Measurements from ENCODE around the gene MRPS9. TPM values are rescaled to one million over a fixed set of nuclear protein-coding genes. Genes with fewer than 3 reads are reported as not detected.
A peak's percentile ranks its signal among the peaks of the same experiment; 100 is the strongest.

MRPS9 gene
- total and polyA plus RNA-seq, 2 experiments from 2014 or later, result 12.8 to 22.2 TPM

DNA sequence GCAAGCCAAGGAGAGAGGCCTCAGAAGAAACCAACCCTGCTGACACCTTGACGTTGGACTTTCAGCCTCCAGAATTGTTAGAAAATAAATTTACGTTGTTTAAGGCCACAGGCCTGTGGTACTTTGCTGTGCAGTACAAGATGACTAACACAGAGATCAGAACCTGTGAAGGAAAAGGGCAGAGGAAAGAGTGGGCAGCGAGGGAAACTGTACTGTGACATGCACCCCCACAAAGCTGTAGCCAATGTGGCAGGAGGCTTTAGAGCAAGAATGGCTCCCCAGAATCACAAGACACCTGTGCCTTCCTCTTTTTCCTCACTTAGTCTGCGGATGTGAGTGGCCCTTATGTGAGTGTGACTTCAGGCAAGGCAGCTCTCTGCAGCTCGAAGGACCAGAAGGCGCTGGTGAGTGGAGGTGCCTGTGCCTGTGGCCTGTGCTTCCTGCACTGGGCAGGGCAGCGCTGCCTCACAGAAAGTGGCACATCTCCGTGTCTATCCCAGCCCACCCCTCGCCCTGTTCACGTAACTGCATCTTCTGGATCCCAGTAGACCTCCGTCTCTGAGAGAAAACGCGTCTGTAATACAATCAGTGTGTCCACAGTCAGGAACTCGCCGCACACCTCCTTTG, 89.5 kb downstream of the MRPS9 start:
- no peak overlapping the region for H3K4me3 ChIP-seq
- no peaks in the 10 kb centered on the region for H3K36me3 ChIP-seq (ENCODE audit: low read depth)
- no peak for DNase-seq
- no peak overlapping the region for H3K9ac ChIP-seq
- WGBS, 2 experiments (ENCODE audit: low coverage in 1 of 2, low lambda C conversion rate in 2 of 2, missing lambda C conversion rate in 2 of 2), result 61 to 62% methylated on average over 15 of the region's 15 CpGs
- no peak overlapping the region for H3K4me2 ChIP-seq (ENCODE audit: unreplicated experiment)
- no peaks in the 10 kb centered on the region for H4K20me1 ChIP-seq (ENCODE audit: insufficient read depth)
- H2AFZ ChIP-seq, result no peak overlapping the region
- TF ChIP-seq EZH2phosphoT487 (IDR thresholded peaks at IDR 0.05; ENCODE audit: insufficient read depth, low read depth) (no peak), EZH2 (IDR thresholded peaks at IDR 0.05; ENCODE audit: insufficient read depth, poor library complexity, severe bottlenecking) (no peak)
- H3F3A ChIP-seq (ENCODE audit: insufficient read depth), result no peaks in the 10 kb centered on the region
- H3K4me1 ChIP-seq (ENCODE audit: insufficient read depth), result no peaks in the 10 kb centered on the region
- in situ Hi-C loops (cut with MboI), result no loop called here
- H3K79me2 ChIP-seq (ENCODE audit: insufficient read depth), result no peaks in the 10 kb centered on the region
- H3K27ac ChIP-seq, result no peak overlapping the region
- H3K27me3 ChIP-seq (replicated peaks; ENCODE audit: insufficient read depth), result peaks cover 36% of the 10 kb centered on the region
- H3K9me2 ChIP-seq (ENCODE audit: insufficient read depth), result no peaks in the 10 kb centered on the region
- H3K9me3 ChIP-seq (ENCODE audit: low read depth), result no peaks in the 10 kb centered on the region

- Histone ChIP-seq H3K4me3 (no peak overlapping the region), H4K20me1 (ENCODE audit: insufficient read depth) (no peaks in the 10 kb centered on the region), H3K9ac (no peak overlapping the region), H2AFZ (no peak overlapping the region), H3K9me3 (ENCODE audit: low read depth) (no peaks in the 10 kb centered on the region), H3K4me1 (ENCODE audit: insufficient read depth) (no peaks in the 10 kb centered on the region), H3K9me2 (ENCODE audit: insufficient read depth) (no peaks in the 10 kb centered on the region), H3K4me2 (ENCODE audit: unreplicated experiment) (no peak overlapping the region), H3K36me3 (ENCODE audit: low read depth) (no peaks in the 10 kb centered on the region), H3K27me3 (replicated peaks; ENCODE audit: insufficient read depth) (peaks cover 21% of the 10 kb centered on the region; the same call in 1 of the 2 replicates), H3K27ac (no peak overlapping the region), H3F3A (ENCODE audit: insufficient read depth) (no peaks in the 10 kb centered on the region), H3K79me2 (ENCODE audit: insufficient read depth) (no peaks in the 10 kb centered on the region)
- TF ChIP-seq EZH2phosphoT487 (IDR thresholded peaks at IDR 0.05; ENCODE audit: insufficient read depth, low read depth) (no peak), EZH2 (IDR thresholded peaks at IDR 0.05; ENCODE audit: insufficient read depth, poor library complexity, severe bottlenecking) (no peak)
- no peak for DNase-seq
- WGBS, 2 experiments (ENCODE audit: low coverage in 1 of 2, low lambda C conversion rate in 2 of 2, missing lambda C conversion rate in 2 of 2), result 52% methylated on average over 5 of the region's 5 CpGs
- in situ Hi-C loops (cut with MboI), result no loop called here
Measured at GRCh38 chr2:105129722-105130232, 91.9 kb downstream of the MRPS9 start.

DNA sequence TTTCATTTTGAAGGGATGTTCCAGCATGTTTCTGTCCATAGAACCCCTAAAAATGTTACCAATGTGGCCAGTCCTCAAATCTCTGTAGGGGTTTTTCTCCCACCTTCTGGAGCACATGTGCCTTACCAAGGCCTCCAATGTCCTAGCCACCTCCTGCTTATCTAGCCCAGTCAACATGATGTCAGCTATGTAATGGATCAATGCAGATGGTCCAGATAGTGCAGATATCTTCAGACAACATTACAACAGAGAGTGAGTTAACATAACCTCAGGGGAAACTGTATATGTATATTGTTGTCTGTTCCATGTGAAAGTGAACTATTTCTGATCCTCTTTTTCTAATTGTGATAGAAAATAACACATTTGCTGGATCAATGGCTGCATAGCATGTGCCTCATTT, 92.7 kb downstream of the MRPS9 start:
- H3K4me3 ChIP-seq, result no peak overlapping the region
- H3F3A ChIP-seq (ENCODE audit: insufficient read depth), result no peaks in the 10 kb centered on the region
- H3K27ac ChIP-seq, result no peak overlapping the region
- H3K9me2 ChIP-seq (ENCODE audit: insufficient read depth), result no peaks in the 10 kb centered on the region
- no peaks in the 10 kb centered on the region for H3K36me3 ChIP-seq (ENCODE audit: low read depth)
- H3K9me3 ChIP-seq (ENCODE audit: low read depth), result no peaks in the 10 kb centered on the region
- H3K9ac ChIP-seq, result no peak overlapping the region
- no peak for DNase-seq
- no peaks in the 10 kb centered on the region for H4K20me1 ChIP-seq (ENCODE audit: insufficient read depth)
- no peaks in the 10 kb centered on the region for H3K79me2 ChIP-seq (ENCODE audit: insufficient read depth)
- TF ChIP-seq EZH2 (IDR thresholded peaks at IDR 0.05; ENCODE audit: insufficient read depth, poor library complexity, severe bottlenecking) (no peak), EZH2phosphoT487 (IDR thresholded peaks at IDR 0.05; ENCODE audit: insufficient read depth, low read depth) (no peak)
- in situ Hi-C loops (cut with MboI), result no loop called here
- H3K4me2 ChIP-seq (ENCODE audit: unreplicated experiment), result no peak overlapping the region
- no peaks in the 10 kb centered on the region for H3K4me1 ChIP-seq (ENCODE audit: insufficient read depth)
- no peak overlapping the region for H2AFZ ChIP-seq
- H3K27me3 ChIP-seq (replicated peaks; ENCODE audit: insufficient read depth), result peaks cover 24% of the 10 kb centered on the region; the same call in 1 of the 2 replicates

- no peak overlapping the region for H3K27ac ChIP-seq
- H3K9me2 ChIP-seq (ENCODE audit: insufficient read depth), result no peaks in the 10 kb centered on the region
- no peak overlapping the region for H3K4me3 ChIP-seq
- no peaks in the 10 kb centered on the region for H4K20me1 ChIP-seq (ENCODE audit: insufficient read depth)
- H3K9me3 ChIP-seq (ENCODE audit: low read depth), result no peaks in the 10 kb centered on the region
- no peaks in the 10 kb centered on the region for H3K79me2 ChIP-seq (ENCODE audit: insufficient read depth)
- no peak overlapping the region for H3K9ac ChIP-seq
- 51 to 52% methylated on average over 3 of the region's 3 CpGs for WGBS, 2 experiments (ENCODE audit: low coverage in 1 of 2, low lambda C conversion rate in 2 of 2, missing lambda C conversion rate in 2 of 2)
- no peak overlapping the region for H3K4me2 ChIP-seq (ENCODE audit: unreplicated experiment)
- no peak overlapping the region for H2AFZ ChIP-seq
- H3F3A ChIP-seq (ENCODE audit: insufficient read depth), result no peaks in the 10 kb centered on the region
- no peak for TF ChIP-seq EZH2phosphoT487 (IDR thresholded peaks at IDR 0.05; ENCODE audit: insufficient read depth, low read depth)
- no peak for TF ChIP-seq EZH2 (IDR thresholded peaks at IDR 0.05; ENCODE audit: insufficient read depth, poor library complexity, severe bottlenecking)
- no peaks in the 10 kb centered on the region for H3K36me3 ChIP-seq (ENCODE audit: low read depth)
- no peaks in the 10 kb centered on the region for H3K4me1 ChIP-seq (ENCODE audit: insufficient read depth)
- peak; percentile 21 for DNase-seq
- in situ Hi-C loops (cut with MboI), result no loop called here
- H3K27me3 ChIP-seq (replicated peaks; ENCODE audit: insufficient read depth), result peaks cover 35% of the 10 kb centered on the region
Measured at GRCh38 chr2:105134081-105134480, 96.2 kb downstream of the MRPS9 start.
